ENCODE data around the gene TMEM253.

GRCh38 chr14:21095430-21096205, 5.2 kb upstream of the TMEM253 start:
- TF ChIP-seq CTCF (IDR thresholded peaks at IDR 0.05; ENCODE audit: insufficient read depth, low read length, poor library complexity, severe bottlenecking) (no peak), EZH2phosphoT487 (conservative IDR thresholded peaks at IDR 0.05; ENCODE audit: low read length) (no peak)

Data from SU-DHL-6 (cell line).